Hindlimb muscle (tissue), 1 donor: ENCODE measurements around the gene TAT. TPM values are rescaled to one million over a fixed set of nuclear protein-coding genes. Genes with fewer than 3 reads are reported as not detected.
"Not testable (repeated sequence)": the region's sequence is repeated elsewhere in the genome, so short reads cannot be mapped to it uniquely, and the experiment has no call there.

Experiments used
- DNase-seq: peaks from one replicate; pipeline ENCODE4 v3.0.0-alpha.2; 2013
- polyA plus RNA-seq: library from polyadenylated mRNA; unstranded; fragments of 120-200 nt; gene quantifications from one replicate; pipeline ENCODE4 v1.2.1, GENCODE V29; 2013; ENCODE audit not compliant: insufficient read length

TAT gene
- polyA plus RNA-seq, 1 donor: not detected

DNA sequence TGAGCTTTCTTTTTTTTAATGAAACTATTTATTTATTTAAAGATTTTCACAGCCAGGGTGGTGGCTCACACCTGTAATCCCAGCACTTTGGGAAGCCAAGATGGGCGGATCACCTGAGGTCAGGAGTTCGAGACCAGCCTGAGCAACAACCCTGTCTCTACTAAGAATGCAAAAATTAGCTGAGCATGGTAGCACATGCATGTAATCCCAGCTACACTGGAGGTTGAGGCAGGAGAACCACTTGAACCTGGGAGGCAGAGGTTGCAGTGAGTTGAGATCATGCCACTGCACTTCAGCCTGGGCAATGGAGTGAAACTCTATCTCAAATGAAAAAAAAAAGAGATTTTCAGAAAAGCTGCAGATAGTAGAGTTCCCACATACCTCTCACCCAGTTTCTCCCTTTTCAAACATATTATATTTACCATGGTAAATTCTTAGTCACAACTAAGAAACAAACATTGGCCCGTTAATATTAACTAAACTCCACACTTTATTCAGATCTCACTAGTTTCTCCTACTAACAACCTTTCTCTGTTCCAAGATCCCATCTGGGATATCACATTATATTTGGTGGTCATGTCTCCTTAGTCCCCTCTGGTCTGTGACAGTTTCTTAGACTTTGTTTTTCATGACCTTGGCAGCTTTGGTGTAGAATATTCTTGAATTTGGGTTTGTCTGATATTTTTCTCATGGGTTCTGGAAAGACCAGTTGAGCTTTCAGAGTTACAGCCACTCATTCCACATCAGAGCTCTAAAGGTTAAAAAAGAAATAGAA, 7.8 kb upstream of the TAT start:
- no peak for DNase-seq

DNA sequence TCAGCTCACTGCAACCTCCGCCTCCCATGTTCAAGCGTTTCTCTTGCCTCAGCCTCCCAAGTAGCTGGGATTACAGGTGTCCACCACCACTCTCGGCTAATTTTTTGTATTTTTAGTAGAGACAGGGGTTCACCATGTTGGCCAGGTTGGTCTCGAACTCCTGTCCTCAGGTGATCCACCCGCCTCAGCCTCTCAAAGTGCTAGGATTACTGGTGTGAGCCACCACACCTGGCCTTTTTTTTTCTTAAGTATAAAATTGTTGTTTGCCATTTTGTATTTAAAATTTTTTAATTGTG, 5.6 kb upstream of the TAT start:
- DNase-seq: not testable (repeated sequence)

DNA sequence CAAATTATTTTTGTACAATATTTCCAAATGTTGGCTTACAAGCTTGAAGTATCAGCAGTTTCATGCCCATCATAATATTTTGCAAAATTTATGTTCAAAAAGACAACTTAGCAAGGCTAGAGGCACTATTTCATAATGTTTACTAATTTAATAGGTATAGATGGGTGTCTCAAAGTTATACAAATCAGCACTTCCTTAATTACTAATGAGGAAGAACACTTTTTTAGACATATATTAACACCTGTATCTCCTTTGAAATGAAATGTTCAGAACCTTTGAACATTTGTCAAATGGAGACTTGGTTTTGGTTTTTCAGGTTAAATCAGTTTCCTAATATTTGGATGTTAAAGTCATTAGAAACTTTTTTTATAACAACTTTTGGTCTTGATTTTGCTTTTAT, 2.2 kb downstream of the TAT start:
- no peak for DNase-seq

DNA sequence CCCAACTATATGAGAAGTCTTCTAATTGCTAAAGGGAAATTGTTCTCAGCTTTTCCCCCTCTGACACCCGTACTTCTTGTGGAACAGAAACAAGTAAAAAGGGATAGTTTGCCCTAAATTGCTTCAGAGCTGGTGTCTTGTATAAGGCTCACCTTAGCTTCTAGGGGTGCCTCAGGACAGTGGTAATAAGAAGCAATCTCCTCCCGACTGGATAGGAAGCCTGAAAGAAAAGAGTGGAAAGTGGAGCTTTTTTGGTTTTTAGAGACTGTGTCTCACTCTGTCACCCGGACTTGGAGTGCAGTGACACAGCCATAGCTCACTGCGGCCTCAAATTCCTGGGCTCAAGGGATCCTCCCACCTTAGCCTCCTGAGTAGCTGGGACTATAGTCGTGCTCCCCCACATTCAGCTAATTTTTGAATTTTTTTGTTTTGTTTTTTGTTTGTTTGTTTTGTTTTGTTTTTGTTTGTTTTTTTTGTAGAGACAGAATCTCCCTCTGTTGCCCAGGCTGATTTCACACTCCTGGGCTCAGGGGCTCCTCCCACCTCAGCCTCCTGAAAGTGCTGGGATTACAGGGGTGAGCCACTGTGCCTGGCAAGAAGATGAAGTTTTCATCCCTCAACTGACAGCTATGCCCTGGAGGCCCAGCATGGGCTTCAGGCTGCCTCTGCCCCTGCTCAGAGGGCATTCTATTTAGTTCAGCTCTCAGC, 3.4 kb downstream of the TAT start:
- no peak for DNase-seq

DNA sequence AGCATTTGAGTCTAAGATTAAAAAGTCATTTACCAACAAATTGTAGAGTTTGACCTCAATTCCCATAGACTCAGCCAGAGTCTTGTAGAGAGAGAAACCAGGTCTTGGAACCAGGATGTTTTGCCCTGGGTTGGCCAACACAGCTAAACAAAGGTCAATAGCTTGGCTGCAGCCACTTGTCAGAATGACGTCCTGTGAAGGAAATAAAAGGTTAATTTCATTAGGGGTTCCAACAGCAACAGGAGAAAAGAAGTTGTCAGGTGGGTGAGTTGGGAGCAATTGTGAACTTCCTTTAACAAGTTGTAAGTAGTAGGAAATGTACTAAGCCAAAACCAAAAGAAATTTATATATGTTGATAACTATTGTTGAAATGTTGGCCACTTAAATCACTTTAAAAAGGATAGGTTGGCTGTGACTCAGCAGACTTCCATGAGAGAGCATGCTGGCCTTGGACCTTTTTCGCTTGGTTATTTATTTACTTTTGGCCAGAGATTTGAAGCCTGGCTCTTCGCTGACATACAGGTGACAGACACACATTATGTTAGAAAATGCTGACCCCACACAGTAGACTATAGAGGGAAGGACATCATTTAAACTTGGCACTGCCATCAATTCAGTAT, 4.3 kb downstream of the TAT start:
- no peak for DNase-seq

DNA sequence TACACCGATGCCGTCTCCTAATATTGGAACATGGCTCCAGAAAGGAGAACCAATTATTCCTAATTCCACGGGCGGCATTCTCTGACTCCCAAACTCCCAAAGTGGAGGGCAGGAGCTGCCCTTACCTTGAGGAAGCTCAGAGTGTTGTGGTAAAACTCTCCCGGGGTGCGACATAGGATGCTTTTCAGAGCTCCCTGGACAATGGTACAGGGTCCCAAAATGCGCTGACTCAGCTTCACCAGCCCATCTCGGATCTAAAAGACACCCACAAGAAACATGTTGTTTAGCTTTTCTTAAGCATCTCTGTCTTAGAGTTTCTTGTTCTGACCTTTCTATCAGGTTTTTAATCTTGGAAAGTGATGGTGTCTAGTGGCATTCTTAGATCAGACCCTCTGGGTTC, 6.7 kb downstream of the TAT start:
- DNase-seq: no peak

DNA sequence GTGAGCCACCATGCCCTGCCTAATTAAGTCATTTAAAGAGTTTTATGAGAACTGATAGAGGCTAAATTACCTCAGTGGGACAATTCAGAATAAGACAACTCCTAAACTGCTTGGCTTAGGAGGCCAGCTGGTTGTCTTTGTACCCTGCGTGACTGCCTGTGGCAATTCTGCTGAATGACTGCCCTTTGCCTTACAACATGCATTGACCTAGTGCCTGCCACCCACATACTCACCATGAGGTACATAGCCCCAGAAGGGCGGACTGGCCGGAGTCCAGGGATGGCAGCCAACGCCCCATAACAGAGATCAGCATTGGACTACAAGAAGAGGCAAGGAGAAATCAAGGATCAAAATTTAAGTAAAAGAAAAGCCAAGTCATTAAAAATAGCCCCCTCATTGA, 7.3 kb downstream of the TAT start:
- no peak for DNase-seq

DNA sequence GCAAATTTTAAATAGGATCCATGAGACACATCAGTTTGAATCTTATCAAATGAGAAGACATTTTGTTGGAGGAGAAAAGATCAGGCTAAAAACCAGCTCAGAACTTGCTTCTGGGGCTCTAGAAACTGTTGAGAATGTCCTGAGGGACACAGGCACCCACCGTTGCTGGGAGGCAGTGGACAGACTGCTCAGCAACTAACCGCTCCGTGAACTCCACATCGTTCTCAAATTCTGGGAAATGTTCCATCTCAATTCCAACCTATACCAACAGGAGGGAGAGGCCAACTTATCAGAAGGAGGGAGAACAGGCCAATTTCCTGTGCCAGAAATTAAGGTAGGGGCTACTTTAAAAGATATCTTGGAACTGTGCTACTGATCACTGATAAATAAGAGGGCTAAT, 8.3 kb downstream of the TAT start:
- no peak for DNase-seq

DNA sequence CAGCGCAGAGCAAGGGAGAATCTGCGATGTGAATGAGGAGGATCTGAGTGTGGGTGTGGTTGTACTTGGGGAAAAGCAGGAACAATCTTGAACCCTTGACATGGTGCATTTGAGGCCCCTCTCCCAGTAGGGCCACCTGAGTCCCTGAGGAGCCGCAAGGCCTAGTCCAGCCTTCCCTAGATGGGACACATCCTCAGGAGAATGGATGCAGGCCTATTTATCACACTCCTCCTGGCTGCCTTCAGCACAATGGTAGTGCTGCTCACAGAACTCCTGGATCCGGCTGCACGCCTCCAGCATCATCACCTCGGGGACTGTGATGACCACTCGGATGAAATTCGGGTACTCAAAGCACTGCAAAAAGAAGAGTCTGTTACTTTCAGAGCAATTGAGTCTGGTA, 9.0 kb downstream of the TAT start:
- no peak for DNase-seq

DNA sequence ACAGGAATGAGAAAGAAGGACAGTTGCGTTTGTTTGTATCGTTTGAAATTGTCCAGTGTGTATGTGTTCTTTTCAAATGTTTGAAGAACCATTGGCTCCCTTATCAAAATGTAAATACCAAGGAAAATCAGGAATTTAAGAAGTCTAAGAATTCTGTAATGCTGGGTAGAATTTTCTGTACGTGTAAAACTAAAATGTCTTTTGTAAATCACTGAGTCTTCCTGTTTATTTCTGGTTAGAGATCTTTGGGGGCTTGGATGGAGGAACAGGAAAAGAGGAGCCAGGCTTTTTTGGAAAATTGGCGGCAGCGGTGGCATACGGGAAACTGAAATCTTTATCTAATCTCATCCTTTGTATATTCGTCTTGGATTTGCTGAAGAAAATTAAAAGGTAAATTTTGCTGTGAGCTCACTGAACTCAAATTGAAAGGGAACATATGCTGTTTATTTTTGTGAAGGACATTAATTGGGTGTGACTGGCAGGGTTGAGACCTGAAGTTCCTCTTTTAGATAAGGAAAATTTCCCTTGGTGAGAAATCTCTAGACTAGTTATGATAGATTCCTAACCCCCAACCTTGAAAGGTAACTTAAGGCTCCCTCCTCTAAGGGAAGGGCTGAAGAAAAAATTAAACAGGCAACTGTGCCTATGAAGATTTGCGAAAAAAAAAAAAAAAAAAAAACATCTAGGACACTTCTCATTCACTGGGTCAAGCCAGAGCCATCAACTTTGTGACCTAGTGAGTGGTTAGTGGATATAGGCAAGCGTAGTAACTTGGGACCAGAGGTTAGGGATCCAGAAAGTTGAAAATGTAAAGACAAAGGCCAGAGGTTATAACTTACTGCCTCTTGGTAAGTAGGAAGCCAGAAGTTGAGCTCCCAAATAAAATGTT, 10.8 kb downstream of the TAT start:
- DNase-seq: no peak

DNA sequence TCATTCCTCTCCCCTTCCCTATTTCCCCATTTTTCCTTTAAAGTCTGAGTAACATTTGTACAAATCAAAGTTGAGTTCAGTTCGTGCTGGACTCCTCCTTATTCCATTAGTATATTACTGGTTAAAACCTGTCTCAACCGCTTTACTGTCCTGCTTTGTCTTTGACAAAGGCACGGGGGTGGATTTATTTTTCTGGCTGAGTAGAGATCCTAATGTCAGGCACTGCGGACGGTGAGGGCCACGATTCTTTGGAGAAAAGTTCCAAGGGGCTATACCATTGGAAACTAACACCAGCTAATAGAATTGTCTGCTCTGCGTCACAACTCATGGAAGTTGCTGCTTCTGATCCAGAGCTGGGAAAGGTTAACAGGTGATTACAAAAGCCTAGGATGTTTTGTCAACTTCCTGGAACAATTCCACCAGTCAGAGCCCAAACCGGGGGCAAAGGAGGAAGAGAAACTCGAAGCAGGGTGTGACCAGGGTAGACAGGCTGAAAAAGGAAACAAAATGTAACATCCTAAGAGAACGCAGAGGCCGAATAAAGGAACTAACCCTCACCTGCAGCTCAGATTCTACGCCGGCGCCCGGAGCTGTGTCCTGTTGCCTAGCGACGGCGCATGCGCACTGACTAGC, 12.4 kb downstream of the TAT start:
- DNase-seq: peak; percentile 3

DNA sequence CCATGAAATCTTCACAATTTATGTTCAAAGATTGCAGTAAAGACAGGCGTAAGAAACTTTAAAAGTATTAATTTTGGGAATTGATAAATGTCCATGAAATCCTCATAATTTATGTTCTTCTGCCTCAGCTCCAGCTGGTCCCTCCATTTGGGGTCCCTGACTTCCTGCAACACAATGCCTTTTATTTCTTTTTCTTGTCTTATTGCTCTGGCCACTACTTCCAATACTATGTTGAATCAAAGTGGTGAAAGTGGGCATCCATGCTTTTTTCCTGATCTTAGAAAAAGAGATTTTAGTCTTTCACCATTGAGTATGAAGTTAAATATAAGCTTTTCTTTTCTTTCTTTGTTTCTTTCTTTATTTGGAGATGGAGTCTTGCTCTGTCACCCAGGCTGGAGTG, 14.3 kb downstream of the TAT start:
- no peak for DNase-seq

DNA sequence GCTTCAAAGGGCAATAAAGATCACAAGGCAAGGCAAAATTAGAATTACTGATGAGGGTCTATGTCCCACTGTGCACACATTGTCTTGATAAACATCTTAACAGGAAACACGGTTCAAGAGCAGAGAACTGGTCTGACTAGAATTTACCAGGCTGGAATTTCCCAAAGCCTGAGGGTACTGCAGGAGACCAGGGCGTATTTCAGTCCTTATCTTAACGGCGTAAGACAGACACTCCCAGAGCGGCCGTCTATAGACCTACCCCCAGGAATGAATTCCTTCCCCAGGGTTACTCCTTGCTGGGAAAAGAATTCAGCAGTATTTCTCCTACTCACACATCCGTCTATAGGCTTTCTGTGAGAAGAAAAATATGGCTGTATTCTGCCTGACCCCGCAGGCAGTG, 15.0 kb downstream of the TAT start:
- not testable (repeated sequence) for DNase-seq

DNA sequence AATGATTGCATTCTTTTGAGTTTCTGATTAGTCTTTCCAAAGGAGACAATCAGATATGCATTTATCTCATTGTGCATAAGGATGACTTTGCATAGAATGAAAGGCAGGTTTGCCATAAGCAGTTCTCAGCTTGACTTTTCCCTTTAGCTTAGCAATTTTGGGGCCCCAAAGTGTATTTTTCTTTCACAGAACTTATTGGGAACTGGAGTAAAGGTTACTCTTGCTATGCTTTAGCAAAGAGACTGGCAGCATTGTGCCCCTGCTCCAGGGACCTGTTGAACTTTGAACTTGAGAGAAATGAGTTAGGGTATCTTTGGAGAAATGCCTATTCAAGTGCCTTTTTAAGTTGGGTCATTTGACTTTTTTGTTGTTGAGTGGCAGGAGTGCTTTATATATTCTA, 17.0 kb downstream of the TAT start:
- no peak for DNase-seq

DNA sequence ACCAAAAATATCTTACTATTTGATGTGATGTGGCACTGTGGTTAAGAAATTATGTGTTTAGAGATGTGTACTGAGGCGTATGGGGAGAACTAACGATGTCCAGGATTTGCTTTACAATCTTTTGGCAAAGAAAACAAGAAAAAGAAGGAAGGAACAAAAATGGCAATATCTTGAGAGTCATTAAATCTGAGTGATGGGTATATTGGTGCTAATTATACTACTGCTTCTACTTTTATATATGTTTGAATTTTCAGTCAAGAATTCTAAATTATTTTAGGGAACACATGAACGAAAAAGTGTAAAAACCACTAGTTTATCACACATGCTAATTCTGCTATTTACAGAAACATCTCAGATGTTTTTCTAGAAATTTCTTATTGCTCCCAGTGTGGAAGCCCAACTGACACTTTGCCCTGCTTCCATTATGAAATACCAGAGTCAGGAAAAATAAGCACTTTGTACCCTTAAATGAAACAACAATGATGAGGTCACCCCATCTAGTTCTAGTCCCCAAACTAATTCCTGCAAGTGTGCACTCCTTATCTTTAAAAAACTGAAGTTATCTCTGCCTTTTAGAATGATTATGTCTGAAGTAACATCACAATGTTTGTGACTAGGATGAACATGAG, 18.8 kb downstream of the TAT start:
- no peak for DNase-seq

DNA sequence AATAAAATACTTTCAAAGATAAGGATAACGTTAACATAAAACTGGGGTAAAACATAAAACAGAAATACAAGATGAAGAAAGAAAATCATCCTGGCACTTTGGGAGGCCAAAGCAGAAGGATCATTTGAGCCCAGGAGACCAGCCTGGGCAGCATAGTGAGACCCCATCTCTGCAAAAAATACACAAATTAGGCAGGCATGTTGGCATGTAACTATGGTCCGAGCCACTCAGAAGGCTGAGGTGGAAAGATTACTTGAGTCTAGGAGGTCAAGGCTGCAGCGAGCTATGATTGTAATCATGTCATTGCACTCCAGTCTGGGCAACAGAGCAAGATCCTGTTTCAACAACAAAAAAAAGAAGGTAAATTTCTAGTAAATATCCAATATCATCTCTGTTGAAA, 19.6 kb downstream of the TAT start:
- no peak for DNase-seq

DNA sequence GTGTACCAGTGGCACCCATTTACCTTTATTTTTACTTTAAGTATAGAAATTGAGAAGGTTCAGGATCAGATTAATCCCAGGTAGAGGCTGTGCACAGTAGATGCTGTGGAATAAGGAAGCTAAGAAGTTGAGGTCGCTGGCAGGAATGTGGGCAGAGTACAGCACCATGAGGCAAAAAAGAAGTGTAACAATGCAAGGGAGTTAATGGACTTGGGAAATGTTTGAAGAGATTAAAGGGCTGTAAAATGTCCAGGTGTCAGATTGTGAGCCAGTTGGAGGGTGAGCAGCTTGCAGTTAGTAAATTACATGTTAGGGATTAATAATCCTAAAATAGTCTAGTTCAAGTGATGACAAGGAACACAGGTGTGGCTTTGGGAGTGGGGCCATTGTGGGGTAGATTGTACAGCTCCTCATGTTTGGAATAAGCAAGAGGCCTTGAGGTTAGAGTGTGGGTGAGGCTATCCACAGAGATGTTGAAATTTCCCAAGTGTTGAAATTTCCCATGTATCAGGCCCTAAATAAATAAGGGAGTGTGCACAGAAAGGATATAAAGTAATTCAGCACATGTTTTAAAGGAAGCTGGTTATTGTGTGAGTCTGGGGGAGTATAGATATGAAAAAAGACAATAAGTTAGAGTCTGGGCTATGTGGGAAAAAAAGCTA, 21.5 kb downstream of the TAT start:
- DNase-seq: no peak

DNA sequence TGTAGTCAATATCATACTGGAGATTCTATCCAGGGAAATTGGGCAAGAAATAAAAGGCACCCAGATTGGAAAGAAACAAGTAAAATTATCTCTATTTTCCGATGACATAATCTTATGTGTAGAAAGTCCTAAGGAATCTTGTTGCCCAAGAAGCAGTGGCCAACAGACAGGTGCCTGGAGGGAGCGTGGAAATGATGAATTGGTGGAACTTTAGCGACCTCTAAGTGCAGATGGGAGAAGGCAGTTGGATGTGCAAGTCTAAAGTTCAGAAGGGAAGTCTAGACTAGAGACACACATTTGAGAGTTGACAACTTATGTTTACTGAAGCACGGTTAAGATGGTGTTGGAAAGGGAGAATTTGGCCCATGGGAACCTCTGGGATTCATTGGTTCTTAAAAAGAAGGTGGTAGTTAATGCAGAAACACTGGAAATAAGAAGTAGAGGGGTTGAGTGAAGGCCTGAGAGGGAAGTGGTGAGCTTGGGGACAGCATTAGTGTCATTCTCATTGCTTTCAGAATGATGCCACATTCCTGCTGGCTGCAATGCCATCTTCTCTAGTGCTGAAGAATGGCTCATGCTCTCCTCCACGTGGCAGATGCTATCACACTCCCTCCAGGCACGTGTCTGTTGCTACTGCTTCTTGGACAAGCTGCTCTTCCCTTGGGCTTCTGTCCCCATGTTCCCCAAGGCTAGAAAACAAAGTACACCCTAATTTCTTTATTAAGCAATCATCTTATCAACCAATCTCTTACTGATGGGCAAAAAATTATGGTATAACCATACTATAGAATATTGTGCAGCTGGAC, 24.0 kb downstream of the TAT start:
- no peak for DNase-seq

DNA sequence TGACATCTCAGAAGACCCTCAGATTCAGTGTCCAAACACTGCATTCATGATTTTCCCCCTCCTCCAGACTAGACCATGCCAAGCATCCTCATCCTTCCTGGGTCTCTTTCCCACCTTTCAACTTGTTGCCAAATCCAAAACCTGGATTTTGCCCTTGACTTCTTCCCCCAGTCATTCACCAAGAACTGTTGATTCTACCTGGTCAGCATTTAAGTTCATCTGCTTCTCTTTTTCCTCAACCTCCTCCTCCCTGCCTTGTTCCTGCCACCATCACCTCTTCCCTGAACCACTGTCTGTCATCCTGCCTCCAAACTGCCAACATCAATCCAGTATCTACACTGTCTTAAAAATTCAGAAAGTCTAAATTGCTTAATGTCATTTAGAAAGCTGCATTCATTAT, 29.7 kb downstream of the TAT start:
- no peak for DNase-seq

DNA sequence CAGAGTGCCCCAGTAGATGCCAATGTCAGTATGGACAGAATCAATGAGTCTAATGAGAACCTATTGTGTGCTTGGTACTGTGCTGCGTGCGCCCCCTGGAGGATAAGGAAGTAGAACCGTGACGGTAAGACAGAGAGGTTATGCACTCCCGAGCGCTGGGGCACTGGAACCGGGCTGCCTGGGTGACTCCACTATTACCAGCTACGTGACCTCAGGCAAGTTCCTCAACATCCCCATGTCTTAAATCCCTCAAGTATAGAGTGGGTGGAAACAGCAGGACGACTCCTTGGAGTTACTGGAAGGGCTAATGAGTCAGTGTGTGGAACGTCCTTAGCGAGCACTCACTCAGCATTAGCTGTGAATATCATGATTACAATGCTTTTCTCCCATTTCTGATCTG, 34.5 kb downstream of the TAT start:
- no peak for DNase-seq

DNA sequence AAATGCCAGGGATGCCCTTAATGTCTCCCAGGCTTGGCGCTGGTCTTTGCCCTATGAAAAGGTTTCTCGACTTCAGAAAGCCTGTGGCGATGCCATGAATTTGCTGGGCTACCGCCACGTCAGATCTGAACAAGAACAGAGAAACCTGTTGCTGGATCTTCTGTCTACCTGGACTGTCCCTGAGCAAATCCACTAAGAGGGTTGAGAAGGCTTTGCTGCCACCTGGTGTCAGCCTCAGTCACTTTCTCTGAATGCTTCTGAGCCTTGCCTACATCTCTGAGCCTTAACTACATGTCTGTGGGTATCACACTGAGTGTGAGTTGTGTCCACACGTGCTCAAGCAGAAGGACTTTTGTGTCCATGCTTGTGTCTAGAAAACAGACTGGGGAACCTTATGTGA, 39.2 kb downstream of the TAT start:
- no peak for DNase-seq
